A549 (cell line): ENCODE results near the gene RAD18. TPM values are rescaled to one million over a fixed set of nuclear protein-coding genes. Genes with fewer than 3 reads are reported as not detected.

Experiments
- ATAC-seq, 2 experiments: fragments of 200-7000 bp in 1 of 2; fragments of >200 bp in 1 of 2; cut with Nextera tagmentation in 1 of 2; cut with Tn5 transposase in 1 of 2; 3 replicates each; pipeline versions ENCODE4 v1.8.0 to v1.9.1; 2018 to 2020; ENCODE audit warnings: mild to moderate bottlenecking in 1 of 2, moderate library complexity in 1 of 2
- CTCF ChIA-PET: fragments of 300-600 bp; sonication (Branson Sonifier 250); formaldehyde crosslinking; extraction: SDS; loops from one replicate; lab custom pipeline; 2021; ENCODE audit warnings: antibody characterized with exemption, inconsistent platforms; lab: Yijun Ruan, JAX
- POLR2A ChIA-PET: fragments of 350-600 bp; formaldehyde crosslinking; extraction: SDS; loops from one replicate; lab custom pipeline; 2021; ENCODE audit warnings: antibody characterized with exemption, inconsistent platforms; lab: Yijun Ruan, JAX
- DNase-seq, 2 experiments: peaks; one replicate each; pipeline versions ENCODE4 v3.0.0 to v3.0.0-alpha.2; 2011 to 2016; ENCODE audit warnings: low read depth in 1 of 2, low spot score in 1 of 2
- FAIRE-seq: peaks from 2 replicates; lab custom pipeline; 2011; peaks lifted over from hg19 to GRCh38; lab: Jason Lieb, UNC
- H3K27ac ChIP-seq, 2 experiments: fragments of >200 bp; sonication (Bioruptor Twin); formaldehyde crosslinking; 3 replicates each; pipeline ENCODE4 v1.5.1; 2016 to 2017
- H3K4me1 ChIP-seq: fragments of >200 bp; sonication (Bioruptor Twin); formaldehyde crosslinking; 3 replicates; pipeline ENCODE4 v1.6.1; 2016
- H3K4me2 ChIP-seq: fragments of >200 bp; sonication (Bioruptor Twin); formaldehyde crosslinking; 3 replicates; pipeline ENCODE4 v1.6.1; 2016
- H3K4me3 ChIP-seq: fragments of >200 bp; sonication (Bioruptor Twin); formaldehyde crosslinking; 3 replicates; pipeline ENCODE4 v1.5.1; 2016
- H3K9me3 ChIP-seq: fragments of >200 bp; sonication (Bioruptor Twin); formaldehyde crosslinking; 3 replicates; pipeline ENCODE4 v1.6.1; 2016
- BHLHE40 ChIP-seq: IDR thresholded peaks from 2 replicates; pipeline ENCODE4 v1.6.1; 2012; ENCODE audit warnings: low read depth, low read length, inconsistent platforms
- CBX8 ChIP-seq: fragments of 200-600 bp; sonication (generic); IDR thresholded peaks from 2 replicates; pipeline ENCODE4 v1.6.1; 2016
- CTCF ChIP-seq: fragments of >200 bp; sonication (Bioruptor Twin); formaldehyde crosslinking; IDR thresholded peaks from 3 replicates; pipeline ENCODE4 v1.5.1; 2016
- E2F6 ChIP-seq: IDR thresholded peaks from 2 replicates; pipeline ENCODE4 v1.6.1; 2012; ENCODE audit warnings: low read depth, borderline replicate concordance
- EHF ChIP-seq: fragments of 250-450 bp; sonication (Bioruptor Pico); IDR thresholded peaks from 2 replicates; pipeline ENCODE4 v1.5.0; 2020; ENCODE audit warnings: mild to moderate bottlenecking
- FOSB ChIP-seq: fragments of 250-450 bp; sonication (Bioruptor Pico); IDR thresholded peaks from 2 replicates; pipeline ENCODE4 v1.5.0; 2020; ENCODE audit warnings: mild to moderate bottlenecking, moderate library complexity
- FOSL2 ChIP-seq, 2 experiments: fragments of 450-650 bp in 1 of 2; fragments of >200 bp in 1 of 2; sonication (Bioruptor Twin) in 1 of 2; formaldehyde crosslinking; IDR thresholded peaks; 2 replicates each; pipeline versions ENCODE4 v1.5.0 to v1.6.1; 2016 to 2020; ENCODE audit warnings: mild to moderate bottlenecking in 1 of 2, moderate library complexity in 1 of 2
- FOXS1 ChIP-seq: fragments of 250-450 bp; sonication (Bioruptor Pico); IDR thresholded peaks from 2 replicates; pipeline ENCODE4 v1.5.0; 2020; ENCODE audit warnings: mild to moderate bottlenecking, moderate library complexity
- HES2 ChIP-seq: fragments of >200 bp; sonication (Bioruptor Twin); formaldehyde crosslinking; IDR thresholded peaks from 2 replicates; pipeline ENCODE4 v1.6.1; 2016
- HMGXB4 ChIP-seq: fragments of 250-450 bp; sonication (Bioruptor Pico); IDR thresholded peaks from 2 replicates; pipeline ENCODE4 v1.5.0; 2021; ENCODE audit warnings: mild to moderate bottlenecking, moderate library complexity, borderline replicate concordance
- HOXB13 ChIP-seq: fragments of 250-450 bp; sonication (Bioruptor Pico); IDR thresholded peaks from 2 replicates; pipeline ENCODE4 v1.5.0; 2020; ENCODE audit warnings: low read depth, mild to moderate bottlenecking, moderate library complexity
- HOXB5 ChIP-seq: fragments of 250-450 bp; sonication (Bioruptor Pico); IDR thresholded peaks from 2 replicates; pipeline ENCODE4 v1.5.0; 2020; ENCODE audit warnings: mild to moderate bottlenecking, moderate library complexity
- KDM5A ChIP-seq: fragments of 200-600 bp; sonication (generic); IDR thresholded peaks from 2 replicates; pipeline ENCODE4 v1.6.1; 2016; ENCODE audit warnings: antibody characterized with exemption, mild to moderate bottlenecking
- MAX ChIP-seq: IDR thresholded peaks from 2 replicates; pipeline ENCODE4 v1.6.1; 2012
- MAZ ChIP-seq: fragments of 150-350 bp; IDR thresholded peaks from 2 replicates; pipeline ENCODE4 v1.6.1; 2014; ENCODE audit warnings: antibody characterized with exemption, low read depth, low read length, borderline replicate concordance
- NFE2L2 ChIP-seq: fragments of 150-350 bp; conservative IDR thresholded peaks from 2 replicates; pipeline ENCODE4 v1.6.1; 2014; ENCODE audit warnings: low read length
- NPAS2 ChIP-seq: fragments of 250-450 bp; sonication (Bioruptor Pico); IDR thresholded peaks from 2 replicates; pipeline ENCODE4 v1.8.0; 2022; ENCODE audit warnings: mild to moderate bottlenecking, moderate library complexity, borderline replicate concordance
- NR3C1 ChIP-seq: fragments of >200 bp; sonication (Bioruptor Twin); formaldehyde crosslinking; IDR thresholded peaks from 3 replicates; pipeline ENCODE4 v1.6.1; 2017
- POLR2A ChIP-seq: IDR thresholded peaks from 2 replicates; pipeline ENCODE4 v1.6.1; 2012; ENCODE audit warnings: mild to moderate bottlenecking, low read length
- RARB ChIP-seq: fragments of 250-450 bp; sonication (Bioruptor Pico); IDR thresholded peaks from 2 replicates; pipeline ENCODE4 v1.8.0; 2021; ENCODE audit warnings: mild to moderate bottlenecking, moderate library complexity
- RCOR1 ChIP-seq: fragments of 150-350 bp; IDR thresholded peaks from 2 replicates; pipeline ENCODE4 v1.6.1; 2014; ENCODE audit warnings: antibody characterized with exemption, low read length, low read depth
- REST ChIP-seq: fragments of 200-600 bp; sonication (generic); IDR thresholded peaks from 2 replicates; pipeline ENCODE4 v1.6.1; 2016; ENCODE audit warnings: antibody characterized with exemption, mild to moderate bottlenecking, moderate library complexity
- RNF2 ChIP-seq: fragments of 200-600 bp; sonication (generic); IDR thresholded peaks from 2 replicates; pipeline ENCODE4 v1.6.1; 2016; ENCODE audit warnings: low read depth, mild to moderate bottlenecking, antibody characterized with exemption, moderate library complexity, borderline replicate concordance
- SMC3 ChIP-seq: fragments of >200 bp; sonication (Bioruptor Twin); formaldehyde crosslinking; IDR thresholded peaks from 3 replicates; pipeline ENCODE4 v1.6.1; 2018; ENCODE audit warnings: inconsistent platforms
- SREBF2 ChIP-seq: fragments of 450-650 bp; IDR thresholded peaks from 2 replicates; pipeline ENCODE4 v1.6.1; 2014; ENCODE audit warnings: mild to moderate bottlenecking, moderate library complexity
- TFCP2L1 ChIP-seq: fragments of 250-450 bp; sonication (Bioruptor Pico); IDR thresholded peaks from 2 replicates; pipeline ENCODE4 v1.5.0; 2021; ENCODE audit warnings: mild to moderate bottlenecking
- ZC3H11A ChIP-seq: fragments of 450-650 bp; IDR thresholded peaks from 2 replicates; pipeline ENCODE4 v1.6.1; 2014; ENCODE audit warnings: antibody characterized with exemption, mild to moderate bottlenecking
- ZFP36 ChIP-seq: fragments of 450-650 bp; IDR thresholded peaks from 2 replicates; pipeline ENCODE4 v1.6.1; 2014; ENCODE audit warnings: borderline replicate concordance; ENCODE audit not compliant: partially characterized antibody
- WGBS: methylation state at CpG from one replicate; pipeline ENCODE4 v1.1.6; 2017; ENCODE audit errors: missing lambda C conversion rate; 5-methylcytosine and 5-hydroxymethylcytosine counted together
- polyA plus RNA-seq, 4 experiments: library from polyadenylated mRNA; depleted of rRNA in 3 of 4; stranded (reverse); fragments of >200 nt; fragmentation: RNase III in 1 of 4; extraction: RNeasy Plus Mini Kit Qiagen cat#74134 plus additional on column Dnase treatment in 1 of 4; gene quantifications; 2 replicates in 3 of 4; 3 replicates in 1 of 4; pipeline ENCODE4 v1.2.3, GENCODE V29; 2011 to 2017

Gene RAD18
- polyA plus RNA-seq, 2 of the 4 experiments (the other 2 are of a cell fraction) = 11.8 to 23.2 TPM

- H3K27ac ChIP-seq = no peak overlapping the region
- H3K9me3 ChIP-seq = peaks cover 8% of the 10 kb centered on the region; the same call in 1 of the 3 replicates
- POLR2A ChIA-PET = no interaction called here
- FAIRE-seq (no peak), DNase-seq (no peak)
- H3K4me2 ChIP-seq = no peak overlapping the region
- no peak overlapping the region for H3K4me3 ChIP-seq
- 80% methylated on average over 6 of the region's 6 CpGs for WGBS
- TF ChIP-seq SMC3 (no peak), RCOR1 (no peak), HMGXB4 (CRISPR knock-in tag) (no peak), FOSL2 (IDR thresholded peaks at IDR 0.05) (no peak), FOSL2 (CRISPR knock-in tag; IDR thresholded peaks at IDR 0.05) (no peak), MAX (no peak), NFE2L2 (no peak), SREBF2 (no peak), E2F6 (no peak), RARB (CRISPR knock-in tag) (no peak), POLR2A (no peak)
- TF ChIP-seq, all 56 proteins: peak for 0
- no peak for ATAC-seq
- H3K4me1 ChIP-seq = no peaks in the 10 kb centered on the region
- CTCF ChIA-PET = interaction anchor here (0.7 to 1.6 kb wide), 3 partner anchors 215 to 319 kb away, joined by 3 read pairs; partner anchors contain the start of gene OXTR
These were observed 20.8 kb upstream of the RAD18 start for GRCh38 chr3:8984081-8984480.

- H3K4me3 ChIP-seq = no peak overlapping the region
- POLR2A ChIA-PET = no interaction called here
- FAIRE-seq = no peak
- DNase-seq = no peak
- no peak overlapping the region for H3K27ac ChIP-seq
- no peak overlapping the region for H3K4me2 ChIP-seq
- 87% methylated on average over 5 of the region's 5 CpGs for WGBS
- TF ChIP-seq KDM5A = no peak
- TF ChIP-seq FOXS1 (CRISPR knock-in tag) = no peak
- TF ChIP-seq ZFP36 = no peak
- TF ChIP-seq CTCF = no peak
- TF ChIP-seq NR3C1 = no peak
- TF ChIP-seq HOXB13 = no peak
- no peak for TF ChIP-seq NPAS2 (CRISPR knock-in tag)
- TF ChIP-seq HOXB5 (CRISPR knock-in tag) = no peak
- TF ChIP-seq MAZ = no peak
- TF ChIP-seq FOSL2 (IDR thresholded peaks at IDR 0.05) = no peak
- TF ChIP-seq FOSL2 (CRISPR knock-in tag; IDR thresholded peaks at IDR 0.05) = no peak
- TF ChIP-seq ZC3H11A = no peak
- CTCF ChIA-PET = interaction anchor here (0.7 to 1.6 kb wide), 4 partner anchors 11 to 319 kb away, joined by 3 to 4 read pairs (median 3); partner anchors contain the start of gene OXTR
- no peaks in the 10 kb centered on the region for H3K4me1 ChIP-seq
- no peak for ATAC-seq
- peaks cover 11% of the 10 kb centered on the region; the same call in 1 of the 3 replicates for H3K9me3 ChIP-seq
These were observed 20.3 kb upstream of the RAD18 start for GRCh38 chr3:8983591-8983990.

- no peak overlapping the region for H3K4me3 ChIP-seq
- ChIA-PET CTCF (interaction anchor here (1.0 to 1.6 kb wide), 2 partner anchors 10 to 214 kb away, joined by 3 to 4 read pairs; partner anchors contain the start of gene OXTR), POLR2A (no interaction called here)
- DNase-seq = no peak
- no peak overlapping the region for H3K4me2 ChIP-seq
- no peak for ATAC-seq
- H3K4me1 ChIP-seq = no peaks in the 10 kb centered on the region
- peaks cover 11% of the 10 kb centered on the region; the same call in 1 of the 3 replicates for H3K9me3 ChIP-seq
- no peak overlapping the region for H3K27ac ChIP-seq
- no peak for FAIRE-seq
- WGBS = 90% methylated on average over 1 of the region's 1 CpG
- TF ChIP-seq NR3C1 = no peak
- TF ChIP-seq FOSB (CRISPR knock-in tag) = no peak
- TF ChIP-seq TFCP2L1 (CRISPR knock-in tag) = no peak
- no peak for TF ChIP-seq REST
- TF ChIP-seq HES2 = no peak
- TF ChIP-seq BHLHE40 = no peak
- no peak for TF ChIP-seq EHF (CRISPR knock-in tag)
- TF ChIP-seq CBX8 = no peak
- no peak for TF ChIP-seq RNF2
These were observed 19.8 kb upstream of the RAD18 start for GRCh38 chr3:8983026-8983425.
